Measurements from ENCODE around the gene POLE3. TPM values are rescaled to one million over a fixed set of nuclear protein-coding genes. Genes with fewer than 3 reads are reported as not detected.
A peak's percentile ranks its signal among the peaks of the same experiment; 100 is the strongest.

The POLE3 gene
- polyA plus RNA-seq, 1 experiment = 45.3 TPM

DNA sequence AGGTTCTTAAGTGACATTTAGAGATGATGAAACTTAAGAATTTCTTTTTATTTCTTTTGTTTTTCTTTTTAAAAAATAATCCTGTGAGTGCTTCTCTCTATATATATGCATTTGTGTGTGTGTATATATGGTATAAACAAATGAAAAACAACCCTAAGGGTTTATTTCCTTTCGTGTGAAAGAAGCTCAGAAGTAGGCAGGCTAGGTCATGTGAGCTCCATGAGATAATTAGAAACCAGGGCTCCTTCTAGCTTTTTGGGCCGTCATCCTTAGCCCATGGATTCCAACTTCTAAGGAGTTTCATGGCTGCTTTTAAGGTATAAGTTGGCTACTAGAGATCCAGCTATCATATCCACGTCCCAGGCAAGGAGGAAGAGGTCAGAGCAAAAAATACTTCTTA is 11.3 kb upstream of the POLE3 start:
- no peak overlapping the region for H3K27ac ChIP-seq (ENCODE audit: low read depth, low read length)
- TF ChIP-seq, protein P1, sequence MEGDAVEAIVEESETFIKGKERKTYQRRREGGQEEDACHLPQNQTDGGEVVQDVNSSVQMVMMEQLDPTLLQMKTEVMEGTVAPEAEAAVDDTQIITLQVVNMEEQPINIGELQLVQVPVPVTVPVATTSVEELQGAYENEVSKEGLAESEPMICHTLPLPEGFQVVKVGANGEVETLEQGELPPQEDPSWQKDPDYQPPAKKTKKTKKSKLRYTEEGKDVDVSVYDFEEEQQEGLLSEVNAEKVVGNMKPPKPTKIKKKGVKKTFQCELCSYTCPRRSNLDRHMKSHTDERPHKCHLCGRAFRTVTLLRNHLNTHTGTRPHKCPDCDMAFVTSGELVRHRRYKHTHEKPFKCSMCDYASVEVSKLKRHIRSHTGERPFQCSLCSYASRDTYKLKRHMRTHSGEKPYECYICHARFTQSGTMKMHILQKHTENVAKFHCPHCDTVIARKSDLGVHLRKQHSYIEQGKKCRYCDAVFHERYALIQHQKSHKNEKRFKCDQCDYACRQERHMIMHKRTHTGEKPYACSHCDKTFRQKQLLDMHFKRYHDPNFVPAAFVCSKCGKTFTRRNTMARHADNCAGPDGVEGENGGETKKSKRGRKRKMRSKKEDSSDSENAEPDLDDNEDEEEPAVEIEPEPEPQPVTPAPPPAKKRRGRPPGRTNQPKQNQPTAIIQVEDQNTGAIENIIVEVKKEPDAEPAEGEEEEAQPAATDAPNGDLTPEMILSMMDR (IDR thresholded peaks at IDR 0.05; ENCODE audit: low read depth, low read length) = no peak

GRCh38 chr9:113417370-113417769 is 6.9 kb upstream of the POLE3 start:
- Histone ChIP-seq H3K4me3 (ENCODE audit: low read depth, low read length) (no peak overlapping the region), H3K27me3 (ENCODE audit: control insufficient read depth, insufficient read depth, low read length) (peaks cover 3% of the 10 kb centered on the region), H3K27ac (ENCODE audit: low read depth, low read length) (no peak overlapping the region), H3K9me3 (ENCODE audit: control insufficient read depth, insufficient read depth, low read length) (no peaks in the 10 kb centered on the region)
- TF ChIP-seq, protein P1 (IDR thresholded peaks at IDR 0.05; ENCODE audit: low read depth, low read length) = no peak
- POLR2A ChIA-PET = no interaction called here
- no peak for DNase-seq (ENCODE audit: low read depth, low spot score)
- CTCF ChIA-PET = no interaction called here

More for the DNA sequence above, 11.3 kb upstream of the POLE3 start:
- Histone ChIP-seq H3K27me3 (ENCODE audit: control insufficient read depth, insufficient read depth, low read length) (peaks cover 38% of the 10 kb centered on the region), H3K4me3 (ENCODE audit: low read depth, low read length) (no peak overlapping the region), H3K9me3 (ENCODE audit: control insufficient read depth, insufficient read depth, low read length) (no peaks in the 10 kb centered on the region)
- CTCF ChIA-PET = interaction anchor here (2.6 kb wide), 1 partner anchor 21 kb away, joined by 7 read pairs; the partner anchor contains the start of gene ALAD
- POLR2A ChIA-PET = interaction anchor here (1.5 kb wide), 1 partner anchor 12 kb away, joined by 7 read pairs; the partner anchor contains the start of genes C9orf43 and POLE3
- DNase-seq (ENCODE audit: low read depth, low spot score) = no peak

GRCh38 chr9:113416149-113416721 is 5.8 kb upstream of the POLE3 start:
- no peak for DNase-seq (ENCODE audit: low read depth, low spot score)
- POLR2A ChIA-PET = no interaction called here
- TF ChIP-seq, protein P1 (IDR thresholded peaks at IDR 0.05; ENCODE audit: low read depth, low read length) = no peak
- Histone ChIP-seq H3K27ac (ENCODE audit: low read depth, low read length) (no peak overlapping the region), H3K27me3 (ENCODE audit: control insufficient read depth, insufficient read depth, low read length) (no peaks in the 10 kb centered on the region), H3K4me3 (ENCODE audit: low read depth, low read length) (no peak overlapping the region), H3K9me3 (ENCODE audit: control insufficient read depth, insufficient read depth, low read length) (no peaks in the 10 kb centered on the region)
- CTCF ChIA-PET = no interaction called here

DNA sequence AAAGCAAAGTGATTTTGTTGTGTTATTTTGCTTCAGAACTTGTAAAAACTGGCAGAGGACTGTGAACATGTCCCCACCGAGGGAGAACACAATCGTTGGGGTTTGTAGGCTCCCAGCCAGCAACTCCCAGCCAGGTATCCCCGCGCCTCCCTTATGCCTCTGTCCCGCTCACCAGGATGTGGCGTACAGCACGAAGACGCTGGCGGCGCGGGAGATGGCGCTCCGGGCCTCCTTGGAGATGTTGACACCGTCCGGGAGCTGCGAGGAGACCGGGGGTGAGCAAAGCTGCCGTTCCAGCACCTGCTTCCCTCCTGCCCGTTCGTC is 630 bp downstream of the POLE3 start:
- ChIA-PET CTCF (interaction anchor here (0.7 to 5.8 kb wide), 9 partner anchors 9 to 246 kb away, joined by 3 to 40 read pairs (median 4); partner anchors contain the start of genes ALAD, CDC26 and PRPF4), POLR2A (interaction anchor here (0.6 to 2.5 kb wide), 27 partner anchors 9 to 916 kb away, joined by 3 to 19 read pairs (median 4); partner anchors contain the start of genes ALAD, CDC26, FKBP15 and HDHD3)
- Histone ChIP-seq H3K27ac (ENCODE audit: low read depth, low read length) (peak overlapping the region; percentile 98), H3K4me3 (ENCODE audit: low read depth, low read length) (peak overlapping the region; percentile 97), H3K9me3 (ENCODE audit: control insufficient read depth, insufficient read depth, low read length) (no peaks in the 10 kb centered on the region; the same call in 1 of the 2 replicates), H3K27me3 (ENCODE audit: control insufficient read depth, insufficient read depth, low read length) (no peaks in the 10 kb centered on the region)
- DNase-seq (ENCODE audit: low read depth, low spot score) = no peak
- TF ChIP-seq, protein P1 (IDR thresholded peaks at IDR 0.05; ENCODE audit: low read depth, low read length) = no peak

GRCh38 chr9:113409481-113409880 is 994 bp downstream of the POLE3 start:
- peak overlapping the region; percentile 97 for H3K4me3 ChIP-seq (ENCODE audit: low read depth, low read length)
- H3K9me3 ChIP-seq (ENCODE audit: control insufficient read depth, insufficient read depth, low read length) = no peaks in the 10 kb centered on the region; the same call in 1 of the 2 replicates
- TF ChIP-seq, protein P1 (IDR thresholded peaks at IDR 0.05; ENCODE audit: low read depth, low read length) = no peak
- no peak for DNase-seq (ENCODE audit: low read depth, low spot score)
- ChIA-PET CTCF (interaction anchor here (0.8 to 5.8 kb wide), 8 partner anchors 8 to 246 kb away, joined by 3 to 40 read pairs (median 4); partner anchors contain the start of genes ALAD, CDC26 and PRPF4), POLR2A (interaction anchor here (0.9 to 2.5 kb wide), 15 partner anchors 10 to 266 kb away, joined by 3 to 19 read pairs (median 4); partner anchors contain the start of genes ALAD, CDC26, FKBP15 and HDHD3)
- no peaks in the 10 kb centered on the region for H3K27me3 ChIP-seq (ENCODE audit: control insufficient read depth, insufficient read depth, low read length)
- peak overlapping the region; percentile 98 for H3K27ac ChIP-seq (ENCODE audit: low read depth, low read length)

All from AG04450 (cell line).